Measurements from ENCODE around the gene CFAP299.

DNA sequence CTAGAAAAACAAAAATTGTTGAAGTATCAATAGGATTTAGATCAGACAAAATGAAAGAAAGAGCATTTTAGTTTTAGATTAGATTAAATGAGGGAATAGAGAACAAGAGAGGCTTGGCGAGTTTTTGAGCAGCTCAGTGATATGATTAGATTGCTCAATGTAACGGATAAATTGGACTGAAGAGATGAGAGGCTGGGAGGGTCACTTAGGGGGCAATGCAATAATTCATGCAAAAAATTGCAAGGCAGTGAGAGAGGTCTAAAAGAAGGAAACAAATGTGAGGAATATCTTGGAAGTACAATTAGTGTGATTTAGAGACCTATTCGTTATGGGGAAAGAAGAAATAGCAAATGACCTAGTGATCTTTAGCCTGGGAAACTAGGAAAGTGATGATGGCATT is 644.7 kb downstream of the CFAP299 start:
- TF ChIP-seq CTCF (IDR thresholded peaks at IDR 0.05) (no peak), POLR2AphosphoS5 (IDR thresholded peaks at IDR 0.05) (no peak), POLR2A (IDR thresholded peaks at IDR 0.05) (no peak)
